Erythroblast (primary cell): ENCODE results near the gene DPP4.

ENCODE experiments used
- GATA1 ChIP-seq: IDR thresholded peaks from 2 replicates; pipeline ENCODE4 v1.6.1; 2011; ENCODE audit warnings: low read depth, mild to moderate bottlenecking, control low read depth, low read length, moderate library complexity
- POLR2A ChIP-seq: IDR thresholded peaks from 2 replicates; pipeline ENCODE4 v1.6.1; 2011; ENCODE audit warnings: mild to moderate bottlenecking, low read length

DNA sequence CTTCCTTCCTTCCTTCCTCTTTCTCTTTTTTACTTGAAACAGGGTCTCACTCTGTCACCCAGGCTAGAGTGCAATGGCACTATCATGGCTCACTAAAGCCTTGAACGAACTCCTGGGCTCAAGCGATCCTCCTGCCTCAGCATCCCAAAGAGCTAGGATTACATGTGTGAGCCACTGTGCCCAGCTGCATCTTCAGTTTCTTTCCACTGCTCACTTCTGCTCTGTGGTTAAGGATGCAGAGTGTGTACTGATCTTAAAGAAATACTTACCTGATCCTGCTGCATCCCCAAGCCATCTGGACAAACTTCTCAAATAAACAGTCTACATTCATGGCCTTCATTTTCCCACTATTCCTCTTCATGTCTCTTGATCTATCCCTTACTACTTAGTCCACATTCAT, 13.0 kb downstream of the DPP4 start:
- TF ChIP-seq POLR2A (no peak), GATA1 (no peak)
